Erythroblast (primary cell): ENCODE measurements around the gene DDX27.
A peak's percentile ranks its signal among the peaks of the same experiment; 100 is the strongest.
"Not testable (repeated sequence)": the region's sequence is repeated elsewhere in the genome, so short reads cannot be mapped to it uniquely, and the experiment has no call there.

Source experiments
- DNase-seq, 2 experiments: peaks; one replicate each; lab custom pipeline; 2025; lab: John Stamatoyannopoulos, UW
- GATA1 ChIP-seq: IDR thresholded peaks from 2 replicates; pipeline ENCODE4 v1.6.1; 2011; ENCODE audit warnings: low read depth, mild to moderate bottlenecking, control low read depth, low read length, moderate library complexity
- POLR2A ChIP-seq: IDR thresholded peaks from 2 replicates; pipeline ENCODE4 v1.6.1; 2011; ENCODE audit warnings: mild to moderate bottlenecking, low read length

DDX27 gene

GRCh38 chr20:49186535-49187329, 32.5 kb upstream of the DDX27 start:
- peak; percentile 88 to 89 for DNase-seq
- TF ChIP-seq POLR2A (peak; percentile 67), GATA1 (no peak)

- TF ChIP-seq GATA1 (no peak), POLR2A (peak; percentile 54)
- DNase-seq: peak; percentile 86 to 91
Observed at GRCh38 chr20:49187330-49187850, 31.8 kb upstream of the DDX27 start.

- TF ChIP-seq POLR2A: peak; percentile 12
- no peak for TF ChIP-seq GATA1
- peak; percentile 96 to 98 for DNase-seq
Observed at GRCh38 chr20:49187851-49188641, 31.2 kb upstream of the DDX27 start, which contains the start of gene STAU1. Gene STAU1, minus strand, starts transcription at chr20:49188334. Its CDS starts 22,133 bp downstream, at chr20:49166201.

- not testable (repeated sequence) for DNase-seq
Observed at GRCh38 chr20:49192944-49193518, 26.2 kb upstream of the DDX27 start.

GRCh38 chr20:49199729-49200293, 19.4 kb upstream of the DDX27 start:
- TF ChIP-seq GATA1 (no peak), POLR2A (no peak)
- no peak for DNase-seq

- no peak for DNase-seq
- TF ChIP-seq GATA1 (no peak), POLR2A (no peak)
Observed at GRCh38 chr20:49203011-49203410, 16.2 kb upstream of the DDX27 start.

GRCh38 chr20:49203746-49204145, 15.5 kb upstream of the DDX27 start:
- DNase-seq: no peak
- TF ChIP-seq GATA1 (no peak), POLR2A (no peak)

- TF ChIP-seq GATA1 (no peak), POLR2A (no peak)
- peak; percentile 27 to 32 for DNase-seq
Observed at GRCh38 chr20:49207076-49207475, 12.1 kb upstream of the DDX27 start.

GRCh38 chr20:49210101-49210756, 9.0 kb upstream of the DDX27 start:
- TF ChIP-seq GATA1 (no peak), POLR2A (no peak)
- no peak for DNase-seq

- no peak for DNase-seq
- no peak for TF ChIP-seq GATA1
- TF ChIP-seq POLR2A: no peak
Observed at GRCh38 chr20:49210757-49211110, 8.5 kb upstream of the DDX27 start.

- DNase-seq: no peak
- no peak for TF ChIP-seq GATA1
- no peak for TF ChIP-seq POLR2A
Observed at GRCh38 chr20:49214571-49214970, 4.6 kb upstream of the DDX27 start.

- TF ChIP-seq POLR2A (no peak), GATA1 (no peak)
- DNase-seq: no peak
Observed at GRCh38 chr20:49215232-49215631, 4.0 kb upstream of the DDX27 start.

- DNase-seq: peak; percentile 87 to 94
- TF ChIP-seq POLR2A: no peak
- TF ChIP-seq GATA1: no peak
Observed at GRCh38 chr20:49216991-49217578, 2.1 kb upstream of the DDX27 start.

- peak in 1 of 2 experiments; percentile 45 for DNase-seq
Observed at GRCh38 chr20:49218739-49219090, 501 bp upstream of the DDX27 start.
